ENCODE results near the gene SLC8A2.
A peak's percentile ranks its signal among the peaks of the same experiment; 100 is the strongest.
"Not testable (repeated sequence)": the region's sequence is repeated elsewhere in the genome, so short reads cannot be mapped to it uniquely, and the experiment has no call there.

Gene SLC8A2

GRCh38 chr19:47414469-47414868 is 57.2 kb downstream of the SLC8A2 start:
- DNase-seq (ENCODE audit: low read depth in 2 of 3, low spot score in 2 of 3): no peak

DNA sequence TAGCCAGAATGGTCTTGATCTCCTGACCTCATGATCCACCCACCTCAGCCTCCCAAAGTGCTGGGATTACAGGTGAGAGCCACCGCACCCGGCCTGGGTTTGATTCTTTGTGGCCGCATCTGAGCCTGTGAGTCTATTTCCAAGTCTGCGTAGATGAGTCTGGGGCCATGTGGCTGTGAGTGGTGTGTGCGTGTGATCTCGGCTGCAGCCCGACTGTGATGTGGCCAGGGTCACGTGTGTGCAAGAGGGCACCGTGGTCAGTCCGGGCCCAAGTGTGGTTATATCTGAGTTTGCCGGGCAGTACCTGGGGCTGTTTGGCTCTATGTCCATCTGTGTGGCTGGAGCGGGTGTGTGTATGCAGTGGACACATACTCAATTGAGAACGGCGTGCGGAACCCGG is 57.8 kb downstream of the SLC8A2 start:
- no peak for DNase-seq (ENCODE audit: low read depth in 2 of 3, low spot score in 2 of 3)

DNA sequence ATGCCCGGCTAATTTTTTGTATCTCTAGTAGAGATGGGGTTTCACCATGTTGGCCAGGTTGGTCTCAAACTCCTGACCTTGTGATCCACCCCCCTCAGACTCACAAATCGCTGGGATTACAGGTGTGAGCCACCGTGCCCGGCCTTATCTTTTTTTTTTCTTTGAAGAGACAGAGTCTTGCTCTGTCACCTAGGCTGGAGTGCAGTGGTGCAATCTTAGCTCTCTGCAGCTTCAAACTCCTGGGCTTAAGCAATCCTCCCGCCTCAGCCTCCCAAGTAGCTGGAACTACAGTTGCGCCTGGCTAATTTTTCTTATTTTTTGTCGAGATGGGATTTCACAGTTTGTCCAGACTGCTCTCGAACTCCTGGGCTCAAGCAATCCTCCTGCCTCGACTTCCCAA is 60.0 kb downstream of the SLC8A2 start:
- not testable (repeated sequence) for DNase-seq (ENCODE audit: low read depth in 2 of 3, low spot score in 2 of 3)

DNA sequence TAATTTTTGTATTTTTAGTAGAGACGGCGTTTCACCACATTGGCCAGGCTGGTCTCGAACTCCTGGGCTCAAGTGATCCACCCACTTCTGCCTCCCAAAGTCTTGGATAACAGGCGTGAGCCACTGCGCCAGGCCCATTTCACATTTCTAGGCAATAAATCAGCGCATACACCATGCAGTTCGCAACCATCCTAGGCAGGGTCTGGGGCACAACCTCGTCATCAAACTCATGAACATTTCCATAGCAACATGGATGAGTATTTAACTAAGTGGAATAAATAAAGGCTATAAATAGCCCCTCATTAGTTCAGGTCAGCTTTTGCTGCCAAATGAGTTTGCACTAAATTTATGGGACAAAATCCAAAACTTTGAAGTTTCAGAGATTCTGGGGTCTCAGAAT is 60.6 kb downstream of the SLC8A2 start:
- DNase-seq (ENCODE audit: low read depth in 2 of 3, low spot score in 2 of 3): no peak

DNA sequence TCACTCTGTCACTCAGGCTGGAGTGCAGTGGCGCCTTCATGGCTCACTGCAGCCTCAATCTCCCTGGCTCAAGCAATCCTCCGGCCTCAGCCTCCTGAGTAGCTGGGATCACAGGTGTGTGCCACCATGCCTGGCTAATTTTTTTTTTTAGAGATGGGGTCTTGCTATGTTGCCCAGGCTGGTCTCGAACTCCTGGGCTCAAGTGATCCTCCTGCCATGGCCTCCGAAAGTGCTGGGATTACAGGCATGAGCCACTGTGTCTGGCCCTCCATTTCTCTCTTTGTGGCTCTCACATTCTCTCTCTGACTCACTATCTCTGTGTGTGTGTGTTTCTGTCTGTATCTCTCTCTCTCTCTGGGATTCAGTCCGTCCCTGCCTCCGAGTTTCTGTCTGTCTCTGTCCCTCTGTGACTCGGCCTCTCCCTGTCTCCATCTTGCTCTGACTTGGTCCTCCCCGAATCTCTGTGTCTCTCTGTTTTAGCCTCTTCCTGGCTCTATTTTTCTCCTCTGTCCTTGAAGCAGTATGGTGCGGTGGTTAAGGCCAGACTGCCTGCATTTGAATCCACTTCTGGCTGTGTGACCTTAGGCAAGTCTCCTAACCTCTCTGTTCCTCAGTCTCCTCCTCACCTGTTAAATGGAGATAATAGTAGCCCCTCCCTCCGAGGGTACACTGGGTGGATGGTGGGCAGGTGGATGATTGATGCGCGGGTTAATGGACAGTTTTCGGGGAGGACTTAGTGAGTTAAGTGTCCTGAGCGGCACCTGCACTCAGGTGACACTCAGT is 63.3 kb downstream of the SLC8A2 start:
- no peak for DNase-seq (ENCODE audit: low read depth in 2 of 3, low spot score in 2 of 3)

GRCh38 chr19:47407417-47407774 is 64.3 kb downstream of the SLC8A2 start:
- DNase-seq (ENCODE audit: low read depth in 2 of 3, low spot score in 2 of 3): no peak

DNA sequence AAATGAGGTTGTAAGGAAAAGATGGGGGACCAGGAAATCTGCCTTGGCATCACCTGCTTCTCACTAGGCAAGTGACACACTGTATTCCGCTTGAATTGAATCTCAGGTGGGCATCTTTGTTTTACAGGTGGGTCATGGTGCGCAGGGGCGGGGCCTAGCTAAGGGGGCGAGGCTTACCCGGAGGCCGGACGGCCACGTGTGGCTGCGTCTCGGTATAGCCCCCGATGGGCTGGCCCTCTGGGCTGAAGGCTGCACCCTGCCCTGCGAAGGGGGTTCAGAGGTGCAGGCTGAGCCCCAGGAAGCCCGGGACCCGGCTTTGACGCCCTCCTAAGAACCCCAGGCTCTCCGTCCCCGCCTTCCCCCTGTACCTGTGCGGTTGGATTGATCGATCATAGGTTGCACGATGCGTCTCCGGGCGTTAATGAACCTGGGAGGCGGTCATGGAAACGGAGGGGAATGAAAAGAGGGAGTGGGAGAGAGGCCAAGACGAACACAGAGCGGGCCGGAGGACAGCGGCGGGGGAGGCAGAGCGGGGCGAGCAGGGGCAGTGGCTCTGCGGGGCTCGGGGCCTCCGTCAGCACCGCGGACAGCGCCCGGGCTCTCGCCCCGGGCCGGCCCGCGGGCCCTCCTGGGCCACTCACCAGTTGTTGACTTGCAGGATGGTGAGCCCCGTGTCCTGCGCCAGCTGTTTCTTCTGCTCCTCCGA is 64.8 kb downstream of the SLC8A2 start:
- DNase-seq (ENCODE audit: low read depth in 2 of 3, low spot score in 2 of 3): no peak

GRCh38 chr19:47405854-47406417 is 65.8 kb downstream of the SLC8A2 start:
- no peak for DNase-seq (ENCODE audit: low read depth in 2 of 3, low spot score in 2 of 3)

DNA sequence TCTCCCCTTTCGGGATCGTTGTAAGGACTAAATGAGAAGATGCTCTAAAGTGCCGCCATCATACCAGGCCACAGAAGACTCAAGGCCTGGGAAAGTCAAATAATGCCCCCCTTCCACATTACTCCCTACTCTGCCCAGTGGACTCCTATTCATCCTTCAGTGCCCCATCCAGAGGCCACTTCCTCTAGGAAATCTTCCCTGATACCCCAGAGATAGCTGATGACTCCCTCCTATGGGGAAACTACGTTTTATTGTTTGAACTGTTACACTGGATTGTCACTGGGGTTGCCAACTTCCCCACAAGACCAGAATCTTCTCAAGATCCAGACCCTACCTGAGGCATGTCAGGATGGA is 66.5 kb downstream of the SLC8A2 start:
- DNase-seq (ENCODE audit: low read depth in 2 of 3, low spot score in 2 of 3): no peak

DNA sequence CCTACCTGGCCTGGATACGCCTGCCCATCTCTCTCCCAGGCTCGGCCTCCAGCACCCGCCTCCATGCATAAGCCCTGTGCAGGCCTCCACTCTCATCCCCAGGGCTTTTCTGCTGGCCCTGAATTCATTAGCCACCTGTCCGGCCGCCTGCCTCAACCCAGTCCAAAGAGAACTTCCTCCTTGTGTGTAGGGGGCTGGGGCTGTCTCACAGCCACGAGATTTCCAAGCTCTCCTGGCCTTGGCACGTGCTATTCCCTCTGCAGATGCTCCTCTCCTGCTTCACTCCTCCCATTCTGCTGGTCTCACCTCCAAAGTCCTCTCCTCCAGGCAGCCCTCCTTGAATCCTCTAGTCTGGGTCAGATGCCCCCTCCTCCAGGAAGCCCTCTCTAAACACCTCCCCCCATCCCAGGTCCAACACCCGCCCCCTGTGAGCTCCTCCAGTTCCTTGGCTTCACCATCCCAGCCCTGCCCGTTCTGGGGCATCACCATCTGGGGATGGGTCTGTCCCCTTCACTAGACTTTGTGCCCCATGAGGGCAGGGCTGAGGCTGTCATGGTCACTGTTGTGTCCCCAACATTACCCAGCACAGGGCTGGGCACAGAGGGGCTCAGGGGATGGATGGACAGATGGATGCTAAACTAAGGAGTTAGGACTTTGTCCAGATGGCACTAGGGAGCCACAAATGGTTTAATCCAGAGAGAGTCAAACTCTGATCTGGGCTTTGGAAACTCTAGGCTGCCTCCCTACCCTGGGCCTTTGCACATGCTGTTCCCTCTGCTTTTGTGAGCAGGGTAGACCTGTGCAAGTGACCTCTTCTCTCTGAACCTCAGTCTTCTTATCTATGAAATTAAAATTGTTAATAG is 67.1 kb downstream of the SLC8A2 start:
- DNase-seq (ENCODE audit: low read depth in 2 of 3, low spot score in 2 of 3): no peak

DNA sequence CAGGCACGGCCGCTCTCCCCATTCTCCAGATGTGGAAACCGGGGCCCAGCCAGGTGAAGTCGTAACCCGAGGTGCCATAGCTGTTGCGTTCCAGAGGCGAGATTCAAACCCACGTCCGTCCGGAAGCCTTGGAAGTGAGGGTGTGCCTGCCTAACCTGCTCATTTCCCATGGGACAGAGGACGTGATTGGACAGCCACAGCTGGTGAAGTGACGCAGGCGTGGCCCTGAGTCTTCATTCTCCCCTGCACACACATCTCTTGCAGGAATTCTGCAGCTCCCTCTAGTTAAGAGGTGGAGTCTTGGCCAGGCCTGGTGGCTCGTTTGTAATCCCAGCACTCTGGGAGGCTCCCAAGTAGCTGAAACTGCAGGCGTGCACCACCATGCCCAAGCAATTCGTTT is 69.2 kb downstream of the SLC8A2 start:
- no peak for DNase-seq (ENCODE audit: low read depth in 2 of 3, low spot score in 2 of 3)

- no peak for DNase-seq (ENCODE audit: low read depth in 2 of 3, low spot score in 2 of 3)
Measured at GRCh38 chr19:47398707-47399597, 72.7 kb downstream of the SLC8A2 start.

DNA sequence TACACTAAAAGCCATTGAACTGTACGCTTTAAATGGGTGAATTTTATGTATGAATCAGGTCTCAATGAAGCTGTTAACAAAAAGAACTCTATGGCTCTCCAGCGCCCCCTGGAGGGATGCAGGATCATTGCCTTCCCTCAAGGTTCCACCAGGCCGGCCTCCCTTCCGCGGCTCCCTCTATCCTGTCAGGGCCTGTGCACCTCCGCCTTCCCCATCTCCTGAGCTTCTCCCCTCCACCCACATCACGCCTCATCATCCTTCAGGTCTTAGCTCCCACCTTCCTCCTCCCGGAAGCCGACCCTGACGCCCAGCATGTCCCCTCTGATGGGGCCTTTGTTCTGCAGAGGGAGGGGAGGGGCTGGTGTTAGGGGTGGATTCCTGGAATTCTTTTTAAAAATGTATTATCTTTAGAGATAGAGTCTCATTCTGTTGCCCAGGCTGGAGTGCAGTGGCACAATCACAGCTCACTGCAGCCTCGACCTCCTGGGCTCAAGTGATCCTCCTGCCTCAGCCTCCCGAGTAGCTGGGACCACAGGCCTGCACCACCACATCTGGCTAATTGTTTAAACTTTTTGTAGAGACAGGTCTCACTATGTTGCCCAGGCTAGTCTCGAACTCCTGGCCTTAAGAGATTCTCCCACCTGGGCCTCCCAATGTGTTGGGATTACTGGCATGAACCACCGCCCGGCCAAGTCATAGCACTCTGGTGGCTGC is 80.0 kb downstream of the SLC8A2 start:
- DNase-seq (ENCODE audit: low read depth in 2 of 3, low spot score in 2 of 3): peak; percentile 48 to 86 (median 72)

DNA sequence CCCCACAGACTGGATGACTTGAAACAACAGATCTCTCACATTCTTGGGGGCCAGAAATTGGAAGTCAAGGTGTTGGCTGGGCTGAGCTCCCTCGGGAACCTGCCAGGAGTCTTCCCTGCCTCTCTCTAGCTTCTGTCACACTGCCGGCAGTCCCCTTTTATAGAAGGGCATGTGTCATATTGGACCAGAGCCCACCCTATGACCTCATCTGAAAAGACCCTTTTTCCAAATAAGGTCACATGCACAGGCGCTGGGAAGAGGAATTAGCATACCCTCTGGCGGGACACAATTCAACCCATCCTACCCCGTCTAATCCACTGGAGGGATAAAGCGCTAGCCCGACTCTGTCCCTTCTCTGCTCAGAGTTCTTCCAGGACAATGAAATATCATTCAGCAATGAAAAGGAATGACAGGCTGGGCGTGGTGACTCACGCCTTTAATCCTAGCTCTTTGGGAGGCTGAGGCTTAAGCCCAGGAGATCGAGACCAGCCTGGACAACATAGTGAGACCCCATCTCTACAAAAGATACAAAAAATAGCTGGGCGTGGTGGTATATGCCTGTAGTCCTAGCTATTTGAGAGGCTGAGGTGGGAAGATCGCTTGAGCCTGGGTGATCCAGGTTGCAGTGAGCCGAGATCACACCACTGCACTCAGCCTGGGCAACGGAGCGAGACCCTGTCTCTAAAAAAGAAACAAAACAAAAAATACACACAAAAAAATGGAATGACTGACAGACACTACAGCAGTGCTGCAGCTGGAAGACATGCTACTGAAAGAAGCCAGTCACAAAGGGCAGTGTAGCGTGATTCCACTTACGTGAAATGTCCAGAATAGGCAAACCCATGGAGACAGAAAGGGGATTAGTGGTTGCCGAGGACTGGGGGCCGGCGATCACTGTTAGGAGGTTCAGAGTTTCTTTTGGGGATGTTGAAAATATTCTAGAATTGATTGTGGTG is 80.9 kb downstream of the SLC8A2 start:
- DNase-seq (ENCODE audit: low read depth in 2 of 3, low spot score in 2 of 3): no peak

DNA sequence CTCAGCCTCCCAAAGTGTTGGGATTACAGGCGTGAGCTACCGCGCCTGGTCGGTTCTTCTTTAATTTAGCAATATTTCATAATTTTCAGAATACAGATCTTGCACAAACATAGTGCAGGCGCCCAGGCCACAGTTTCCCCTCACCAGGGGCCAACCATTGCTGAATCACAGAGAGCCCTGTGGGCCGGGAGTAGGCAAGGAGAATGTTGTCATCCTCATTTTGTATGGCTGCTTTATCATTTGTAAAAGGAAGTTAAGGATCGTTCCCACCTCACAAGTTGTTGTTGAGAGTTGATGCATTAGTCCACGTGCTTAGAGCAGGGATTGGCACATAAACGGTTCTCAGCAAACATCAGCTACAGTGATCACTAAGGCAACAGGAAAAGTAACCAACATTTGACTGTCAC is 82.5 kb downstream of the SLC8A2 start:
- no peak for DNase-seq (ENCODE audit: low read depth in 2 of 3, low spot score in 2 of 3)

DNA sequence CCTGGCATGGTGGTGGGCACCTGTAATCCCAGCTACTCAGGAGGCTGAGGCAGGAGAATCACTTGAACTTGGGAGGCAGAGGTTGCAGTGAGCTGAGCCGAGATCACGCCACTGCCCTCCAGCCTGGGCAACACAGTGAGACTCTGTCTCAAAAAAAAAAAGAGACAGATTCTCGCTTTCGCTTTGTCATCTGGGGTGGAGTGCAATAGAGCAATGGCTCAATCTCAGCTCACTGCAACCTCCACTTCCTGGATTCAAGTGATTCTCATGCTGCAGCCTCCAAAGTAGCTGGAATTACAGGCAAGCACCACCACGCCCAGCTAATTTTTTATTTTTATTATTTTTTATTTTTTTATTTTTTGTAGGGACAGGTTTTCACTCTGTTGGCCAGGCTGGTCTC is 83.0 kb downstream of the SLC8A2 start:
- DNase-seq (ENCODE audit: low read depth in 2 of 3, low spot score in 2 of 3): not testable (repeated sequence)

GRCh38 chr19:47387623-47388022 is 84.1 kb downstream of the SLC8A2 start:
- DNase-seq (ENCODE audit: low read depth in 2 of 3, low spot score in 2 of 3): not testable (repeated sequence)

DNA sequence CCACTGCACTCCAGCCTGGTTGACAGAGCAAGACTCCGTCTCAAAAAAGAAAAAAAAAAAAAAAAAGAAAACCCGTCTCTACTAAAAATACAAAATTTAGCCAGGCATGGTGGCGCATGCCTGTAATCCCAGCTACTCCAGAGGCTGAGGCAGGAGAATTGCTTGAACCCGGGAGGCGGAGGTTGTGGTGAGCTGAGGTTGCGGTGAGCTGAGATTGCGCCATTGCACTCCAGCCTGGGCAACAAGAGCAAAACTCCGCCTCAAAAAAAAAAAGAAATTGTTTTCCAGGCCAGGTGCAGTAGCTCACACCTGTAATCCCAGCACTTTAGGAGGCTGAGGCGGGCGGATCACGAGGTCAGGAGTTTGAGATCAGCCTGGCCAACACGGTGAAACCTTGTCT is 85.1 kb downstream of the SLC8A2 start:
- DNase-seq (ENCODE audit: low read depth in 2 of 3, low spot score in 2 of 3): not testable (repeated sequence)

DNA sequence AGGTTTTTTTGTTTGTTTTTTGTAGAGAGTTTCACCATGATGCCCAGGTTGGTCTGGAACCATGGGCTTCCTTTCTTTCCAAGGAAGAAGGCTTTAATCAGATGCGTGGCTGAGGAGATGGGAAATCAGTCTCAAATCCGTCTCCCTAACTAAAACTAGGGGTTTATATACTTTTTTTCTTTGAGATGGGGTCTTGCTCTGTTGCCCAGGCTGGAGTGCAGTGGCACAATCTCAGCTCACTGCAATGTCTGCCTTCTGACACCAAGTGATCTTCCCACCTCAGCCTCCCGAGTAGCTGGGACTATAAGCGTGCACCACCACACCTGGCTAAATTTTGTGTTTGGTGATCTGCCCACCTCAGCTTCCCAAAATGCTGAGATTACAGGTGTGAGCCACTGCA is 87.2 kb downstream of the SLC8A2 start:
- not testable (repeated sequence) for DNase-seq (ENCODE audit: low read depth in 2 of 3, low spot score in 2 of 3)
